Panc1 (cell line): ENCODE measurements around the gene MASP2. TPM values are rescaled to one million over a fixed set of nuclear protein-coding genes. Genes with fewer than 3 reads are reported as not detected.
A peak's percentile ranks its signal among the peaks of the same experiment; 100 is the strongest.

ENCODE experiments used
- ATAC-seq: fragments of 200-7000 bp; cut with Tn5 transposase; 2 replicates; pipeline ENCODE4 v1.9.1; 2020; ENCODE audit warnings: mild to moderate bottlenecking, moderate library complexity
- BruUV-seq: library from RNA; stranded (reverse); fragments of 400-500 nt; replicated peaks from 2 replicates; lab custom pipeline; 2021; lab: Mats Ljungman, UMichigan
- CTCF ChIA-PET: fragments of 300-600 bp; sonication (Branson Sonifier 250); formaldehyde crosslinking; loops from one replicate; lab custom pipeline; 2022; ENCODE audit warnings: antibody characterized with exemption; lab: Charles Lee
- POLR2A ChIA-PET: fragments of 300-600 bp; sonication (Branson Sonifier 250); formaldehyde crosslinking; loops from one replicate; lab custom pipeline; 2022; ENCODE audit warnings: antibody characterized with exemption; lab: Charles Lee
- DNase-seq: peaks from one replicate; pipeline ENCODE4 v3.0.0-alpha.2; 2010; ENCODE audit warnings: low read depth, low spot score
- H3K27ac ChIP-seq: 2 replicates; pipeline ENCODE4 v1.5.1; 2011; ENCODE audit warnings: mild to moderate bottlenecking, low read length, inconsistent platforms
- H3K27me3 ChIP-seq: fragments of 200-500 bp; sonication (Bioruptor generic); 2 replicates; pipeline ENCODE4 v1.6.0; 2014; ENCODE audit warnings: low read length, inconsistent platforms; ENCODE audit not compliant: control insufficient read depth, insufficient read depth
- H3K36me3 ChIP-seq: fragments of 200-500 bp; sonication (Bioruptor generic); 2 replicates; pipeline ENCODE4 v1.5.1; 2014; ENCODE audit warnings: inconsistent platforms, mild to moderate bottlenecking, low read length, moderate library complexity; ENCODE audit not compliant: control insufficient read depth, insufficient read depth
- H3K4me1 ChIP-seq: 2 replicates; pipeline ENCODE4 v1.5.1; 2011; ENCODE audit warnings: inconsistent platforms, mild to moderate bottlenecking, low read length, moderate library complexity; ENCODE audit not compliant: control insufficient read depth, insufficient read depth
- H3K4me3 ChIP-seq, 2 experiments: 2 replicates each; pipeline ENCODE4 v1.5.1; 2011 to 2012; ENCODE audit warnings: low read depth in 2 of 2, low read length in 2 of 2, mild to moderate bottlenecking in 2 of 2, inconsistent platforms in 1 of 2, moderate library complexity in 1 of 2
- H3K9me3 ChIP-seq: fragments of 200-500 bp; sonication (Bioruptor generic); 2 replicates; pipeline ENCODE4 v1.5.1; 2014; ENCODE audit warnings: low read depth, mild to moderate bottlenecking, inconsistent platforms, low read length, moderate library complexity; ENCODE audit not compliant: control insufficient read depth, insufficient read depth
- CTCF ChIP-seq: fragments of 450-650 bp; IDR thresholded peaks from 2 replicates; pipeline ENCODE4 v1.5.1; 2017; ENCODE audit warnings: mild to moderate bottlenecking
- POLR2AphosphoS5 ChIP-seq: IDR thresholded peaks from 2 replicates; pipeline ENCODE4 v1.6.1; 2012; ENCODE audit warnings: mild to moderate bottlenecking, low read depth, low read length, moderate library complexity
- REST ChIP-seq, 2 experiments: IDR thresholded peaks; 2 replicates each; pipeline ENCODE4 v1.6.1; 2011 to 2012; ENCODE audit warnings: low read depth in 2 of 2, control low read depth in 1 of 2, low read length in 1 of 2, mild to moderate bottlenecking in 1 of 2, moderate library complexity in 1 of 2; ENCODE audit not compliant: insufficient read depth in 1 of 2
- SIN3A ChIP-seq: IDR thresholded peaks from 2 replicates; pipeline ENCODE4 v1.6.1; 2012; ENCODE audit warnings: low read depth, mild to moderate bottlenecking, low read length, moderate library complexity, borderline replicate concordance; ENCODE audit not compliant: insufficient read depth
- TCF7L2 ChIP-seq: IDR thresholded peaks from 2 replicates; pipeline ENCODE4 v1.6.1; 2011; ENCODE audit warnings: mild to moderate bottlenecking, low read depth, low read length, inconsistent platforms
- in situ Hi-C: cut with HindIII; loops from 2 replicates; pipeline ENCODE4 v1.10.0; 2016; ENCODE audit warnings: low sequenced_read_pairs, low pct_unique_long_range_greater_than_20kb
- intact Hi-C: fragments of 100-400 bp; cut with micrococcal nuclease; formaldehyde crosslinking; loops from one replicate; pipeline ENCODE4 v1.10.0; 2022; ENCODE audit not compliant: unreplicated experiment
- total RNA-seq: library from RNA; stranded (reverse); gene quantifications from one replicate; pipeline ENCODE4 v1.2.1, GENCODE V29; 2021; ENCODE audit not compliant: unreplicated experiment

Gene MASP2
- total RNA-seq, 1 experiment from 2014 or later = 0.41 TPM

GRCh38 chr1:11045428-11046269 lies 1.4 kb downstream of the MASP2 start:
- DNase-seq = no peak
- Histone ChIP-seq H3K36me3 (no peaks in the 10 kb centered on the region), H3K9me3 (no peaks in the 10 kb centered on the region), H3K27ac (no peak overlapping the region), H3K27me3 (no peaks in the 10 kb centered on the region), H3K4me1 (no peaks in the 10 kb centered on the region), H3K4me3 (no peak overlapping the region)
- intact Hi-C loops = no loop called here
- POLR2A ChIA-PET = no interaction called here
- CTCF ChIA-PET = no interaction called here
- ATAC-seq = peak; percentile 61
- TF ChIP-seq CTCF = no peak
- no peak for TF ChIP-seq TCF7L2
- TF ChIP-seq POLR2AphosphoS5 = no peak
- no peak for TF ChIP-seq REST (IDR thresholded peaks at IDR 0.05; ENCODE audit: insufficient read depth in 1 of 2, low read depth in 2 of 2, low read length in 1 of 2)
- TF ChIP-seq SIN3A = no peak
- in situ Hi-C loops = no loop called here
- BruUV-seq = no TSS peak

GRCh38 chr1:11044849-11045427 lies 2.1 kb downstream of the MASP2 start:
- TF ChIP-seq SIN3A = no peak
- TF ChIP-seq CTCF = no peak
- no peak for TF ChIP-seq POLR2AphosphoS5
- no peak for TF ChIP-seq REST (IDR thresholded peaks at IDR 0.05; ENCODE audit: insufficient read depth in 1 of 2, low read depth in 2 of 2, low read length in 1 of 2)
- no peak for TF ChIP-seq TCF7L2
- H3K4me1 ChIP-seq = no peaks in the 10 kb centered on the region
- H3K27ac ChIP-seq = no peak overlapping the region
- no peaks in the 10 kb centered on the region for H3K9me3 ChIP-seq
- no TSS peak for BruUV-seq
- ATAC-seq = peak; percentile 57
- intact Hi-C loops = no loop called here
- no peaks in the 10 kb centered on the region for H3K27me3 ChIP-seq
- no peak overlapping the region for H3K4me3 ChIP-seq
- POLR2A ChIA-PET = no interaction called here
- in situ Hi-C loops = no loop called here
- H3K36me3 ChIP-seq = no peaks in the 10 kb centered on the region
- CTCF ChIA-PET = no interaction called here
- no peak for DNase-seq
